ENCODE data around the gene SYK.

DNA sequence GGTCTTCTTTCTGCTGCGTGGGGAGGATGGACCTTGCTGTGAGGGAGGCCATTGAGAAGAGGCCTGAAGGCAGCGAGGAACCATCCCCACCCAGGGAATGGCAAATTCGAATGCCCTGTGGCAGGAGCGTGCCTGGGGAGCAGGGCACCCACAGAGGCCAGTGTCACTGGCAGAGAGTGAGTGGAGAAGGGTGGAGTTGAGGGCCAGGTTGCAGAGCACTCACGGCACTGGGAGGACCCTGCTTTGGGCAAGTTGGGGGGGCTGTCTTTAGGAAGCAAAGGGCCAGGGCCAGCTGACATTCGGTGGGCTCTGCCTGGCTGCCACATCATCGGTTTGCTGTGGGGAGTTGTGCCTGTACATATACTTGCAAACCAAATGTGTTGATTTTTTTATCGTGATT is 47.2 kb downstream of the SYK start:
- TF ChIP-seq, protein P1, sequence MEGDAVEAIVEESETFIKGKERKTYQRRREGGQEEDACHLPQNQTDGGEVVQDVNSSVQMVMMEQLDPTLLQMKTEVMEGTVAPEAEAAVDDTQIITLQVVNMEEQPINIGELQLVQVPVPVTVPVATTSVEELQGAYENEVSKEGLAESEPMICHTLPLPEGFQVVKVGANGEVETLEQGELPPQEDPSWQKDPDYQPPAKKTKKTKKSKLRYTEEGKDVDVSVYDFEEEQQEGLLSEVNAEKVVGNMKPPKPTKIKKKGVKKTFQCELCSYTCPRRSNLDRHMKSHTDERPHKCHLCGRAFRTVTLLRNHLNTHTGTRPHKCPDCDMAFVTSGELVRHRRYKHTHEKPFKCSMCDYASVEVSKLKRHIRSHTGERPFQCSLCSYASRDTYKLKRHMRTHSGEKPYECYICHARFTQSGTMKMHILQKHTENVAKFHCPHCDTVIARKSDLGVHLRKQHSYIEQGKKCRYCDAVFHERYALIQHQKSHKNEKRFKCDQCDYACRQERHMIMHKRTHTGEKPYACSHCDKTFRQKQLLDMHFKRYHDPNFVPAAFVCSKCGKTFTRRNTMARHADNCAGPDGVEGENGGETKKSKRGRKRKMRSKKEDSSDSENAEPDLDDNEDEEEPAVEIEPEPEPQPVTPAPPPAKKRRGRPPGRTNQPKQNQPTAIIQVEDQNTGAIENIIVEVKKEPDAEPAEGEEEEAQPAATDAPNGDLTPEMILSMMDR (conservative IDR thresholded peaks at IDR 0.05 in 1 of 2, IDR thresholded peaks at IDR 0.05 in 1 of 2; ENCODE audit: extremely low read depth in 1 of 2, insufficient read depth in 1 of 2, low read depth in 1 of 2, low read length in 2 of 2) = no peak
- no peak for TF ChIP-seq EZH2 (IDR thresholded peaks at IDR 0.05; ENCODE audit: borderline replicate concordance, low read length)

All from mammary epithelial cell (primary cell).